GM19240 (cell line): ENCODE results near the gene OR5H14.
"Not testable (repeated sequence)": the region's sequence is repeated elsewhere in the genome, so short reads cannot be mapped to it uniquely, and the experiment has no call there.

ENCODE experiments used
- DNase-seq: peaks from one replicate; pipeline ENCODE4 v3.0.0; 2011; ENCODE audit warnings: low spot score; ENCODE audit not compliant: insufficient read length

Gene OR5H14

GRCh38 chr3:98147179-98147578 lies at the start of gene OR5H14:
TSS of gene OR5H14 (plus strand) at chr3:98147479. CDS start at chr3:98149386, 1,907 bp downstream.
- DNase-seq, result no peak

GRCh38 chr3:98099848-98100247 lies 47.4 kb upstream of the OR5H14 start:
- DNase-seq, result no peak

GRCh38 chr3:98108162-98108561 lies 39.1 kb upstream of the OR5H14 start:
- DNase-seq, result no peak

- no peak for DNase-seq
Measured at GRCh38 chr3:98109807-98110549, 37.3 kb upstream of the OR5H14 start.

- no peak for DNase-seq
Measured at GRCh38 chr3:98110550-98110908, 36.8 kb upstream of the OR5H14 start.

- no peak for DNase-seq
Measured at GRCh38 chr3:98114264-98114663, 33.0 kb upstream of the OR5H14 start.

GRCh38 chr3:98115717-98116116 lies 31.6 kb upstream of the OR5H14 start:
- DNase-seq, result no peak

GRCh38 chr3:98130421-98130820 lies 16.9 kb upstream of the OR5H14 start, which contains the start of gene OR5H1:
TSS of gene OR5H1 (plus strand) at chr3:98130721. CDS start at chr3:98132698, 1,977 bp downstream.
- DNase-seq, result no peak

- no peak for DNase-seq
Measured at GRCh38 chr3:98136631-98137030, 10.6 kb upstream of the OR5H14 start.

- DNase-seq, result not testable (repeated sequence)
Measured at GRCh38 chr3:98137826-98138557, 9.3 kb upstream of the OR5H14 start.

- DNase-seq, result no peak
Measured at GRCh38 chr3:98140531-98140930, 6.7 kb upstream of the OR5H14 start.

GRCh38 chr3:98148751-98149150 lies 1.5 kb downstream of the OR5H14 start:
- DNase-seq, result no peak

GRCh38 chr3:98149456-98149855 lies 2.2 kb downstream of the OR5H14 start:
- DNase-seq, result not testable (repeated sequence)

- no peak for DNase-seq
Measured at GRCh38 chr3:98151241-98151640, 4.0 kb downstream of the OR5H14 start.

GRCh38 chr3:98166396-98166795 lies 19.1 kb downstream of the OR5H14 start, which contains the start of gene OR5H15:
TSS of gene OR5H15 (plus strand) at chr3:98166696. CDS start at chr3:98168700, 2,004 bp downstream.
- DNase-seq, result no peak

GRCh38 chr3:98171071-98171470 lies 23.8 kb downstream of the OR5H14 start:
- DNase-seq, result no peak

GRCh38 chr3:98172621-98173020 lies 25.3 kb downstream of the OR5H14 start:
- DNase-seq, result no peak

GRCh38 chr3:98180319-98180890 lies 33.1 kb downstream of the OR5H14 start:
- DNase-seq, result no peak

- DNase-seq, result no peak
Measured at GRCh38 chr3:98182196-98182595, 34.9 kb downstream of the OR5H14 start.

GRCh38 chr3:98185180-98185579 lies 37.9 kb downstream of the OR5H14 start:
- DNase-seq, result no peak

- DNase-seq, result peak; percentile 1
Measured at GRCh38 chr3:98188545-98188944, 41.3 kb downstream of the OR5H14 start.

- not testable (repeated sequence) for DNase-seq
Measured at GRCh38 chr3:98190911-98191310, 43.6 kb downstream of the OR5H14 start.
